Activated CD8-positive, alpha-beta memory T cell treated with anti-CD3 and anti-CD28 coated beads for 48 hours (primary cell): ENCODE results near the gene ARID1A.
"Not testable (repeated sequence)": the region's sequence is repeated elsewhere in the genome, so short reads cannot be mapped to it uniquely, and the experiment has no call there.

ENCODE experiments used
- DNase-seq, 3 experiments: peaks; one replicate each; pipeline ENCODE4 v3.0.0-alpha.2; 2020; ENCODE audit warnings: low read depth in 2 of 3, low spot score in 2 of 3

The ARID1A gene

GRCh38 chr1:26695356-26696118, at the start of gene ARID1A:
Gene ARID1A, plus strand, starts transcription at chr1:26696015. Its CDS starts 389 bp downstream, at chr1:26696404.
- peak; percentile 83 to 94 (median 91) for DNase-seq

GRCh38 chr1:26664802-26665201, 31.0 kb upstream of the ARID1A start:
- DNase-seq, result no peak

GRCh38 chr1:26666855-26667254, 29.0 kb upstream of the ARID1A start:
- no peak for DNase-seq

GRCh38 chr1:26668106-26668786, 27.6 kb upstream of the ARID1A start:
- DNase-seq, result not testable (repeated sequence)

GRCh38 chr1:26677306-26678115, 18.3 kb upstream of the ARID1A start:
- DNase-seq, result peak in 2 of 3 experiments; percentile 7 to 12

GRCh38 chr1:26684763-26685508, 10.9 kb upstream of the ARID1A start:
- DNase-seq, result no peak

GRCh38 chr1:26686795-26687194, 9.0 kb upstream of the ARID1A start:
- DNase-seq, result no peak

GRCh38 chr1:26689504-26689903, 6.3 kb upstream of the ARID1A start:
- no peak for DNase-seq

- DNase-seq, result no peak
Measured at GRCh38 chr1:26690157-26690556, 5.7 kb upstream of the ARID1A start.

GRCh38 chr1:26690576-26691031, 5.2 kb upstream of the ARID1A start:
- DNase-seq, result no peak

GRCh38 chr1:26692211-26692792, 3.5 kb upstream of the ARID1A start:
- DNase-seq, result peak; percentile 51 to 58 (median 54)

- peak; percentile 59 to 66 (median 61) for DNase-seq
Measured at GRCh38 chr1:26692793-26693490, 2.9 kb upstream of the ARID1A start.

- DNase-seq, result no peak
Measured at GRCh38 chr1:26693599-26694572, 1.9 kb upstream of the ARID1A start.

- no peak for DNase-seq
Measured at GRCh38 chr1:26694638-26695355, 1.0 kb upstream of the ARID1A start.

- no peak for DNase-seq
Measured at GRCh38 chr1:26696119-26696653, 371 bp downstream of the ARID1A start.

- peak in 2 of 3 experiments; percentile 49 to 56 for DNase-seq
Measured at GRCh38 chr1:26696654-26697430, 1.0 kb downstream of the ARID1A start.

- no peak for DNase-seq
Measured at GRCh38 chr1:26697431-26697977, 1.7 kb downstream of the ARID1A start.
